Neural cell (in vitro differentiated cells): Measurements from ENCODE around the gene PRKCE. TPM values are rescaled to one million over a fixed set of nuclear protein-coding genes. Genes with fewer than 3 reads are reported as not detected.

Experiments used
- H2AFZ ChIP-seq: fragments of 200-600, 300-800 bp; sonication (generic), shearing (Covaris generic); 2 replicates; pipeline ENCODE4 v1.6.0; 2014; ENCODE audit warnings: low read depth, mild to moderate bottlenecking, antibody characterized with exemption, low read length, moderate library complexity
- H3F3A ChIP-seq: fragments of 200-600 bp; shearing (Covaris generic); 2 replicates; pipeline ENCODE4 v1.6.1; 2016; ENCODE audit warnings: mild to moderate bottlenecking, moderate library complexity, mixed read lengths, antibody characterized with exemption, low read length; ENCODE audit not compliant: insufficient read depth, poor library complexity, severe bottlenecking
- H3K27ac ChIP-seq: fragments of 200-600, 300-800 bp; sonication (generic), shearing (Covaris generic); 2 replicates; pipeline ENCODE4 v1.5.1; 2014; ENCODE audit warnings: mild to moderate bottlenecking, low read length, moderate library complexity
- H3K27me3 ChIP-seq: fragments of 300-800, 200-600 bp; sonication (generic), shearing (Covaris generic); 2 replicates; pipeline ENCODE4 v1.6.0; 2014; ENCODE audit warnings: mild to moderate bottlenecking, low read depth, low read length, moderate library complexity; ENCODE audit not compliant: insufficient read depth
- H3K36me3 ChIP-seq: fragments of 300-800, 200-600 bp; sonication (generic), shearing (Covaris generic); 2 replicates; pipeline ENCODE4 v1.5.1; 2014; ENCODE audit warnings: mild to moderate bottlenecking, antibody characterized with exemption, low read length, moderate library complexity; ENCODE audit not compliant: insufficient read depth
- H3K4me2 ChIP-seq: fragments of 300-800, 200-600 bp; sonication (generic), shearing (Covaris generic); 2 replicates; pipeline ENCODE4 v1.6.0; 2014; ENCODE audit warnings: mild to moderate bottlenecking, low read length
- H3K4me3 ChIP-seq: fragments of 300-800, 200-600 bp; sonication (generic), shearing (Covaris generic); 2 replicates; pipeline ENCODE4 v1.5.1; 2014; ENCODE audit warnings: mild to moderate bottlenecking, low read length, moderate library complexity
- H3K79me2 ChIP-seq: fragments of 200-600 bp; shearing (Covaris generic); replicated peaks from 2 replicates; pipeline ENCODE4 v1.6.0; 2014; ENCODE audit warnings: mild to moderate bottlenecking, low read length, moderate library complexity; ENCODE audit not compliant: insufficient read depth
- H3K9ac ChIP-seq: fragments of 300-800, 200-600 bp; sonication (generic), shearing (Covaris generic); 2 replicates; pipeline ENCODE4 v1.6.1; 2016; ENCODE audit warnings: mild to moderate bottlenecking, low read length, mixed read lengths
- H3K9me2 ChIP-seq: fragments of 200-600 bp; shearing (Covaris generic); 2 replicates; pipeline ENCODE4 v1.6.1; 2016; ENCODE audit warnings: mild to moderate bottlenecking, low read length, mixed read lengths; ENCODE audit not compliant: insufficient read depth
- H3K9me3 ChIP-seq: fragments of 200-600, 300-800 bp; sonication (generic), shearing (Covaris generic); 2 replicates; pipeline ENCODE4 v1.6.1; 2016; ENCODE audit warnings: mild to moderate bottlenecking, mixed run types, low read length, moderate library complexity, mixed read lengths
- H4K20me1 ChIP-seq: fragments of 200-600 bp; shearing (Covaris generic); 2 replicates; pipeline ENCODE4 v1.6.1; 2016; ENCODE audit warnings: mild to moderate bottlenecking, mixed run types; ENCODE audit not compliant: insufficient read depth
- CTCF ChIP-seq: fragments of 450-650 bp; IDR thresholded peaks from 2 replicates; pipeline ENCODE4 v1.5.1; 2014; ENCODE audit warnings: antibody characterized with exemption, mild to moderate bottlenecking, moderate library complexity; ENCODE audit not compliant: poor library complexity, severe bottlenecking
- EP300 ChIP-seq: fragments of 450-650 bp; conservative IDR thresholded peaks from 2 replicates; pipeline ENCODE4 v1.6.1; 2014; ENCODE audit warnings: antibody characterized with exemption, mild to moderate bottlenecking, moderate library complexity; ENCODE audit not compliant: poor library complexity, severe bottlenecking
- EZH2 ChIP-seq: fragments of 200-600, 300-800 bp; shearing (Covaris generic), sonication (generic); IDR thresholded peaks from 2 replicates; pipeline ENCODE4 v1.6.1; 2014; ENCODE audit warnings: antibody characterized with exemption, low read length, borderline replicate concordance, mild to moderate bottlenecking; ENCODE audit not compliant: insufficient read depth, poor library complexity, severe bottlenecking
- MXI1 ChIP-seq: fragments of 450-650 bp; conservative IDR thresholded peaks from 2 replicates; pipeline ENCODE4 v1.6.1; 2014; ENCODE audit warnings: antibody characterized with exemption, mild to moderate bottlenecking; ENCODE audit not compliant: poor library complexity, severe bottlenecking
- POLR2AphosphoS5 ChIP-seq: IDR thresholded peaks from 2 replicates; pipeline ENCODE4 v1.6.1; 2012
- RAD21 ChIP-seq: fragments of 450-650 bp; conservative IDR thresholded peaks from 2 replicates; pipeline ENCODE4 v1.6.1; 2014; ENCODE audit warnings: antibody characterized with exemption, mild to moderate bottlenecking, moderate library complexity
- REST ChIP-seq: IDR thresholded peaks from 2 replicates; pipeline ENCODE4 v1.6.1; 2012; ENCODE audit warnings: borderline replicate concordance
- SMC3 ChIP-seq: fragments of 450-650 bp; conservative IDR thresholded peaks from 2 replicates; pipeline ENCODE4 v1.6.1; 2014; ENCODE audit warnings: antibody characterized with exemption, mild to moderate bottlenecking, moderate library complexity; ENCODE audit not compliant: poor library complexity
- TAF1 ChIP-seq: IDR thresholded peaks from 2 replicates; pipeline ENCODE4 v1.6.1; 2012; ENCODE audit warnings: low read depth
- polyA plus RNA-seq: library from polyadenylated mRNA; depleted of rRNA; stranded (reverse); fragments of >200 nt; gene quantifications from 2 replicates; pipeline ENCODE4 v1.2.3, GENCODE V29; 2014

Gene PRKCE
- polyA plus RNA-seq, 1 donor from 2014 or later = 5.4 TPM

GRCh38 chr2:46194856-46195255 is 543.4 kb downstream of the PRKCE start:
- Histone ChIP-seq H3K9ac (no peak overlapping the region), H3K27me3 (no peaks in the 10 kb centered on the region), H2AFZ (no peak overlapping the region), H3K4me2 (no peak overlapping the region), H3K27ac (no peak overlapping the region), H3F3A (no peaks in the 10 kb centered on the region), H3K4me3 (no peak overlapping the region), H3K36me3 (no peaks in the 10 kb centered on the region), H3K9me2 (no peaks in the 10 kb centered on the region), H3K79me2 (no peaks in the 10 kb centered on the region), H4K20me1 (no peaks in the 10 kb centered on the region), H3K9me3 (no peaks in the 10 kb centered on the region)
- TF ChIP-seq EP300 = no peak
- TF ChIP-seq REST = no peak

GRCh38 chr2:46195819-46196218 is 544.3 kb downstream of the PRKCE start:
- no peaks in the 10 kb centered on the region for H3K79me2 ChIP-seq
- H3K27me3 ChIP-seq = no peaks in the 10 kb centered on the region
- H3K27ac ChIP-seq = no peak overlapping the region
- H3K4me3 ChIP-seq = no peak overlapping the region
- no peak overlapping the region for H2AFZ ChIP-seq
- H4K20me1 ChIP-seq = no peaks in the 10 kb centered on the region
- no peaks in the 10 kb centered on the region for H3K9me2 ChIP-seq
- no peaks in the 10 kb centered on the region for H3F3A ChIP-seq
- TF ChIP-seq CTCF = no peak
- no peaks in the 10 kb centered on the region for H3K36me3 ChIP-seq
- no peak overlapping the region for H3K4me2 ChIP-seq
- no peak overlapping the region for H3K9ac ChIP-seq
- no peaks in the 10 kb centered on the region for H3K9me3 ChIP-seq

GRCh38 chr2:46196871-46197462 is 545.5 kb downstream of the PRKCE start:
- no peak for TF ChIP-seq EZH2
- no peak for TF ChIP-seq SMC3
- no peak for TF ChIP-seq REST
- no peak for TF ChIP-seq RAD21
- TF ChIP-seq TAF1 = no peak
- no peak for TF ChIP-seq POLR2AphosphoS5
- TF ChIP-seq EP300 = no peak
- no peak for TF ChIP-seq MXI1
- TF ChIP-seq CTCF = no peak
- Histone ChIP-seq H3K9me2 (no peaks in the 10 kb centered on the region), H2AFZ (no peak overlapping the region), H3K27ac (no peak overlapping the region), H3K9ac (no peak overlapping the region), H3K9me3 (no peaks in the 10 kb centered on the region), H3K4me2 (no peak overlapping the region), H3K27me3 (no peaks in the 10 kb centered on the region), H4K20me1 (no peaks in the 10 kb centered on the region), H3F3A (no peaks in the 10 kb centered on the region), H3K4me3 (no peak overlapping the region), H3K79me2 (no peaks in the 10 kb centered on the region), H3K36me3 (no peaks in the 10 kb centered on the region)
